Nephron progenitor cell (in vitro differentiated cells): Measurements from ENCODE around the gene CASTOR2.

Experiments used
- DNase-seq: peaks from one replicate; pipeline ENCODE4 v3.0.0; 2021
- H3K27ac Mint-ChIP-seq: 2 replicates; pipeline ENCODE4 v1.8.0; 2021; ENCODE audit warnings: mild to moderate bottlenecking, moderate library complexity, mixed read lengths
- H3K27me3 Mint-ChIP-seq: 2 replicates; pipeline ENCODE4 v1.8.0; 2021; ENCODE audit warnings: mild to moderate bottlenecking, low read depth, mixed read lengths; ENCODE audit not compliant: poor library complexity
- H3K36me3 Mint-ChIP-seq: 2 replicates; pipeline ENCODE4 v1.8.0; 2021; ENCODE audit warnings: low read depth, mixed read lengths
- H3K4me1 Mint-ChIP-seq: 2 replicates; pipeline ENCODE4 v1.8.0; 2021; ENCODE audit warnings: mixed read lengths
- H3K4me3 Mint-ChIP-seq: 2 replicates; pipeline ENCODE4 v1.8.0; 2021; ENCODE audit warnings: mild to moderate bottlenecking, moderate library complexity, mixed read lengths
- H3K9me3 Mint-ChIP-seq: 2 replicates; pipeline ENCODE4 v1.8.0; 2021; ENCODE audit warnings: mild to moderate bottlenecking, moderate library complexity, mixed read lengths
- TF ChIP-seq, protein P1 (sequence below): fragments of 200-600 bp; sonication (generic); IDR thresholded peaks from 2 replicates; pipeline ENCODE4 v1.5.0; 2021; ENCODE audit warnings: antibody characterized with exemption

The CASTOR2 gene

GRCh38 chr7:75028299-75028698, 63.8 kb downstream of the CASTOR2 start:
- H3K27ac Mint-ChIP-seq: peak overlapping the region; percentile 33
- H3K4me3 Mint-ChIP-seq: no peak overlapping the region
- no peaks in the 10 kb centered on the region for H3K27me3 Mint-ChIP-seq
- no peak for DNase-seq
- TF ChIP-seq, protein P1, sequence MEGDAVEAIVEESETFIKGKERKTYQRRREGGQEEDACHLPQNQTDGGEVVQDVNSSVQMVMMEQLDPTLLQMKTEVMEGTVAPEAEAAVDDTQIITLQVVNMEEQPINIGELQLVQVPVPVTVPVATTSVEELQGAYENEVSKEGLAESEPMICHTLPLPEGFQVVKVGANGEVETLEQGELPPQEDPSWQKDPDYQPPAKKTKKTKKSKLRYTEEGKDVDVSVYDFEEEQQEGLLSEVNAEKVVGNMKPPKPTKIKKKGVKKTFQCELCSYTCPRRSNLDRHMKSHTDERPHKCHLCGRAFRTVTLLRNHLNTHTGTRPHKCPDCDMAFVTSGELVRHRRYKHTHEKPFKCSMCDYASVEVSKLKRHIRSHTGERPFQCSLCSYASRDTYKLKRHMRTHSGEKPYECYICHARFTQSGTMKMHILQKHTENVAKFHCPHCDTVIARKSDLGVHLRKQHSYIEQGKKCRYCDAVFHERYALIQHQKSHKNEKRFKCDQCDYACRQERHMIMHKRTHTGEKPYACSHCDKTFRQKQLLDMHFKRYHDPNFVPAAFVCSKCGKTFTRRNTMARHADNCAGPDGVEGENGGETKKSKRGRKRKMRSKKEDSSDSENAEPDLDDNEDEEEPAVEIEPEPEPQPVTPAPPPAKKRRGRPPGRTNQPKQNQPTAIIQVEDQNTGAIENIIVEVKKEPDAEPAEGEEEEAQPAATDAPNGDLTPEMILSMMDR: no peak
- H3K36me3 Mint-ChIP-seq: peaks cover 32% of the 10 kb centered on the region
- peaks cover 12% of the 10 kb centered on the region for H3K4me1 Mint-ChIP-seq
- H3K9me3 Mint-ChIP-seq: peaks cover 3% of the 10 kb centered on the region

GRCh38 chr7:75033064-75033463, 68.6 kb downstream of the CASTOR2 start:
- H3K4me1 Mint-ChIP-seq: peaks cover 6% of the 10 kb centered on the region
- no peak overlapping the region for H3K27ac Mint-ChIP-seq
- peaks cover 24% of the 10 kb centered on the region for H3K36me3 Mint-ChIP-seq
- TF ChIP-seq, protein P1: no peak
- no peak for DNase-seq
- H3K4me3 Mint-ChIP-seq: no peak overlapping the region
- peaks cover 3% of the 10 kb centered on the region for H3K9me3 Mint-ChIP-seq
- H3K27me3 Mint-ChIP-seq: peaks cover 4% of the 10 kb centered on the region

DNA sequence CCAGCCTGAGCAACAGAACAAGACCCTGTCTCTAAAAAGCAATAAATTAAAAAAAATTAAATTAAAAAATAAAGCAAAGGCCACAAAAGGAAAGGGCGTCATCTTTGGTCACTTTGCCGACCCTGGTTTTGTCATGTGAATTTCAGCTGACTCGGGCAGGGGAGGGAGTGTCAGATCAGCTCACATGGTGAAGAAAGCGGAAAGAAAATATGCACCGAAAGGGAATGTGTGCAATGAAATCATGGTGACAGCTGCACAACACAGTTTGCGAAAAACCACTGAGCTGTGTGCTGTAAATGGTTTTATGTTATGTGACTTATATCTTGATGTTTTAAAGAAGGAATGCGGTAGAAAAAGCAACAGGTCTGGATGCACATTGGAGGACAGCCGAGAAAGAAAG, 69.3 kb downstream of the CASTOR2 start:
- peaks cover 3% of the 10 kb centered on the region for H3K9me3 Mint-ChIP-seq
- H3K4me3 Mint-ChIP-seq: no peak overlapping the region
- TF ChIP-seq, protein P1: no peak
- DNase-seq: no peak
- peaks cover 24% of the 10 kb centered on the region for H3K36me3 Mint-ChIP-seq
- no peak overlapping the region for H3K27ac Mint-ChIP-seq
- H3K27me3 Mint-ChIP-seq: peaks cover 4% of the 10 kb centered on the region
- no peaks in the 10 kb centered on the region for H3K4me1 Mint-ChIP-seq

- H3K4me3 Mint-ChIP-seq: no peak overlapping the region
- TF ChIP-seq, protein P1: no peak
- H3K36me3 Mint-ChIP-seq: peaks cover 15% of the 10 kb centered on the region
- H3K27me3 Mint-ChIP-seq: peaks cover 4% of the 10 kb centered on the region
- H3K9me3 Mint-ChIP-seq: no peaks in the 10 kb centered on the region
- DNase-seq: no peak
- H3K4me1 Mint-ChIP-seq: peaks cover 26% of the 10 kb centered on the region
- no peak overlapping the region for H3K27ac Mint-ChIP-seq
Observed at GRCh38 chr7:75038508-75038907, 74.0 kb downstream of the CASTOR2 start.

- Mint-ChIP-seq H3K36me3 (peaks cover 20% of the 10 kb centered on the region), H3K4me1 (peaks cover 26% of the 10 kb centered on the region), H3K27ac (peak overlapping the region; percentile 10), H3K4me3 (no peak overlapping the region), H3K9me3 (no peaks in the 10 kb centered on the region), H3K27me3 (no peaks in the 10 kb centered on the region)
- TF ChIP-seq, protein P1: no peak
- DNase-seq: no peak
Observed at GRCh38 chr7:75039166-75039565, 74.7 kb downstream of the CASTOR2 start.

- H3K4me1 Mint-ChIP-seq: peaks cover 26% of the 10 kb centered on the region
- peaks cover 20% of the 10 kb centered on the region for H3K36me3 Mint-ChIP-seq
- TF ChIP-seq, protein P1: no peak
- no peaks in the 10 kb centered on the region for H3K9me3 Mint-ChIP-seq
- no peaks in the 10 kb centered on the region for H3K27me3 Mint-ChIP-seq
- H3K27ac Mint-ChIP-seq: peak overlapping the region; percentile 71
- peak overlapping the region; percentile 6 for H3K4me3 Mint-ChIP-seq
- DNase-seq: no peak
Observed at GRCh38 chr7:75039709-75040108, 75.2 kb downstream of the CASTOR2 start.
